NCI-H526 (cell line): Measurements from ENCODE around the gene GFM2.
"Not testable (repeated sequence)": the region's sequence is repeated elsewhere in the genome, so short reads cannot be mapped to it uniquely, and the experiment has no call there.

Source experiments
- DNase-seq, 2 experiments: peaks; one replicate each; lab custom pipeline; 2025; lab: John Stamatoyannopoulos, UW

GFM2 gene, protein sequence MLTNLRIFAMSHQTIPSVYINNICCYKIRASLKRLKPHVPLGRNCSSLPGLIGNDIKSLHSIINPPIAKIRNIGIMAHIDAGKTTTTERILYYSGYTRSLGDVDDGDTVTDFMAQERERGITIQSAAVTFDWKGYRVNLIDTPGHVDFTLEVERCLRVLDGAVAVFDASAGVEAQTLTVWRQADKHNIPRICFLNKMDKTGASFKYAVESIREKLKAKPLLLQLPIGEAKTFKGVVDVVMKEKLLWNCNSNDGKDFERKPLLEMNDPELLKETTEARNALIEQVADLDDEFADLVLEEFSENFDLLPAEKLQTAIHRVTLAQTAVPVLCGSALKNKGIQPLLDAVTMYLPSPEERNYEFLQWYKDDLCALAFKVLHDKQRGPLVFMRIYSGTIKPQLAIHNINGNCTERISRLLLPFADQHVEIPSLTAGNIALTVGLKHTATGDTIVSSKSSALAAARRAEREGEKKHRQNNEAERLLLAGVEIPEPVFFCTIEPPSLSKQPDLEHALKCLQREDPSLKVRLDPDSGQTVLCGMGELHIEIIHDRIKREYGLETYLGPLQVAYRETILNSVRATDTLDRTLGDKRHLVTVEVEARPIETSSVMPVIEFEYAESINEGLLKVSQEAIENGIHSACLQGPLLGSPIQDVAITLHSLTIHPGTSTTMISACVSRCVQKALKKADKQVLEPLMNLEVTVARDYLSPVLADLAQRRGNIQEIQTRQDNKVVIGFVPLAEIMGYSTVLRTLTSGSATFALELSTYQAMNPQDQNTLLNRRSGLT

DNA sequence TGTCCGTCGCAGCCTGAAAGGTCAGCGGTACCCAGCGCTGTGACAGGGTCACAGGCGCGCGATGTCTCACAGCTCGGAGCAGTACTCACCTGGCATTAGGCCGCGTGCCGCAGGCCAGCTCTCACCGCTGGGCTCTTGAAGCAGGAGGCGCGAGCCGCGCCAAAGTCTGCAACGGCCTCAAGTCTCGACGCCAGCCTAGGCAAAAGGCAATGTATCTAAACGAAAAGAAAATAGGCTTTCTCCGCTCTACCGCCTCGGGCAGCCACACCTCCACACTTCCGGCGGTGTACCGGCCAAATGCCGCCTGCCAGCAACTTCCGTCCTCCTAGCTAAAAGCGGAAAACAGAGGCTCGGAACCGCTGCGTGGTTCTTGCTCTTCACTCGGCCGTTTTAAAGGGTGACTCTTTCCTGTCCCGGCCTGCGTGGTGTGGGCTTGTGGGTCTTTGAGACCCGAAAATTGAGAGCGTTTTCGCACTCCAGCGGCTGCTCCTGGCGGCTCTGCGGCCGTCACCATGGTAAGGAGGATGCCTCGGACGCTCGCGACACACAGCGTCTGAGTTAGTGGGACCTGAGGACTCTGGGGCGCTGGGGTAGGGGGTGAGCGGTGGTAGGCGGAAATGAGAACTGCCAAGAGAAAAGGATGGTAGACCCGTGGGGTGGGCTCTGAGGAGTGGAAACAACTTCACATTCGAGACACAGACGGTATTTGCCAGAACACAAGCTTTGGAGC is at the start of gene GFM2, which contains the start of gene NSA2:
Gene GFM2 (minus strand): TSS at position 269 of the 730 bp plus-strand sequence. CDS start 3,375 bp downstream, outside the sequence.
Gene NSA2 (plus strand): TSS at position 401 of the 730 bp plus-strand sequence. CDS start 112 bp downstream, at position 513.
- DNase-seq, result peak; percentile 75 to 92

DNA sequence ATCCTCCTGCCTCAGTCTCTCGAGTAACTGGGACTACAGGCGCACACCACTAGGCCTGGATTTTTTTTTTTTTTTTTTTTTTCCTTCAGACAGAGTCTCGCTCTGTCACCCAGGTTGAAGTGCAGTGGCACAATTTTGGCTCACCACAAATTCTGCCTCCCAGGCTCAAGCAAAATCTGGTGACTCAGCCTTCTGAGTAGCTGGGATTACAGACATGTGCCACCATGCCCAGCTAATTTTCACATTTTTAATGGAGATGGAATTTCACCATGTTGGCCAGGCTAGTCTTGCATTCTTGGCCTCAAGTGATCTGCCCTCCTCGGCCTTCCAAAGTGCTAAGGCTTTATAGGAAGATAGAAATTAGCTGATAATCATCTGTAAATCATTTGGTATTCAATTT is 44.0 kb upstream of the GFM2 start:
- no peak for DNase-seq

DNA sequence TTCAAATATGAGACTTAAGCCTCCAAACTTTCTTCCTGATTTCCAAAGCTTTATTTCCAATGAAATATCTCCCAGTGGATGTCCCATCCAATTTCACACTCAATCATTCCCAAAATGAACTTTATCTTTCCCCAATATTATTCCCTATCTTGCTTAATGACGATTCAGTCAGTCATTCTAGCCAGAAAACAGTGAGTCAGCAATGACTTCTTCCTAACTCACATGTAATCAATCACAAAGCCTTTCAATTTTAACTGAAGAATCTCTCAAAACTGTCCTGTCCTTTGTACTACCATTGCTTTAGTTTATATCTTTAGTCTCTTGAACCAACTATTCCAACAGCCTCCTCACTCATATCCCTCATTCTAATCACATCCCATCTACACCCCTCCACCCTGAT is 35.0 kb upstream of the GFM2 start:
- no peak for DNase-seq

DNA sequence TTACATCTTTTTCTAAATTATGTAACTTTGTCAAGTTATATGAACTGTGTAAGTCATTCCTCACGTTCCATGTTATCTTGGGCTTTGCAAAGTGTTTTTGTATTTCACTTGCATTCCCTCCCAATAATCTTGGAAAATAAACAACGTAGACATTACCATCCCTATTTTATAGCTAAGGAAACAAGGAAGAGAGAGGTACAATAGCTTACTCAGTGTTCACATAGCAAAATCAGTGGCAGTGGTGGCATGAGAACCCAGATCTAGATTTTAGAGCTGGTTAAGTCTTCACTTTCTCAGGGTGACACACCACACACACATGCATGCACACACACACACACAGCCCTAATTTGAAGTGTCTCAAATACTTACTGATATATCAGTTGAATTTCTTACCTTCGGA is 34.3 kb upstream of the GFM2 start:
- no peak for DNase-seq

DNA sequence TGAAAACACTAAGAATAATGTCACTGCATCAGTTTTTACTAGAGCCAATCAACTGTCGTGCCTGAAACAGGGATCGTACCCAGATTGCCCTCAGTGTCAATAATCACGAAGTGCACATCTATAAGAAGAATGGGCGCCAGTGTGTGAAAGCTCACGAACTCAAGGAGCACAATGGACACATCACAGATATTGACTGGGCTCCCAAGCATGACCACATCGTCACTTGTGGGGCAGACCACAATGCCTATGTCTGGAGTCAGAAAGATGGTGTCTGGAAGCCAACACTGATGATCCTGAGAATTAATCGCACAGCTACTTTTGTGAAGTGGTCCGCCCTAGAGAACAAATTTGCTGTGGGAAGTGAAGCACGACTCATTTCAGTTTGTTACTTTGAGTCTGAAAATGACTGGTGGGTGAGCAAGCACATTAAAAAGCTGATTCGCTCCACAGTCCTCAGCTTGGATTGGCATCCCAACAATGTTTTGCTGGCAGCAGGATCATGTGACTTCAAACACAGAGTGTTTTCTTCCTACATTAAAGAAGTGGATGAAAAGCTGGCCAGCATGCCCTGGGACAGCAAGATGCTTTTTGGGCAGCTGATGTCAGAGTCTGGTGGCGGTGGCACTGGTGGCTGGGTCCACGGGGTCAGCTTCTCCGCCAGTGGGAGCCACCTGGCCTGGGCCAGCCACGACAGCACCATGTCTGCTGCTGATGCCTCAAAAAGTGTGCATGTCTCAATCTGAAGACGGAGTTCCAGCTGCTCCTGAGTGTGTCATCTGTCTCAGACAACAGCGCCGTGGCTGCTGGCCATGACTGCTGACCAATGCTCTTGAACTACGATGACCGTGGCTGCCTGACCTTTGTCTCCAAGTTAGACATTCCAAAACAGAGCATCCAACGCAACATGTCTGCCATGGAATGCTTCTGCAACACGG is 32.3 kb upstream of the GFM2 start:
- no peak for DNase-seq

DNA sequence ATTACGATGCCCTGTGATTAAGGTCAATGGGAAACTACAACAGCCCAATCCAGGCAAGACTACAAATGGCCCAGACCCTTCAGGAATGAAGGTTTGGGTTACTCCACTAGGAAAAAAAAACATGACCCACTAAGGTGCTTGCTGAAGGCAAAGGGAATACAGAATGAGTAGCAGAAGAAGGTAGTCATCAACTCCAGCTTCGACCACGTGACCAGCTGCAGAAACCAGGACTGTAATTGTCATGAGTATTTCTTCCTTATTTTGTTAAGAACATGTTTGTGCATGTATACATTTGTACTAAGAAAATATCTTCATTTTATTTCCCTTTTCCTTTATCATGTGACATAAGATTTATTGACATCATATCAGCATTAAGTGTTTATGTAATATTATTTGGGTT is 24.8 kb upstream of the GFM2 start:
- DNase-seq, result not testable (repeated sequence)

DNA sequence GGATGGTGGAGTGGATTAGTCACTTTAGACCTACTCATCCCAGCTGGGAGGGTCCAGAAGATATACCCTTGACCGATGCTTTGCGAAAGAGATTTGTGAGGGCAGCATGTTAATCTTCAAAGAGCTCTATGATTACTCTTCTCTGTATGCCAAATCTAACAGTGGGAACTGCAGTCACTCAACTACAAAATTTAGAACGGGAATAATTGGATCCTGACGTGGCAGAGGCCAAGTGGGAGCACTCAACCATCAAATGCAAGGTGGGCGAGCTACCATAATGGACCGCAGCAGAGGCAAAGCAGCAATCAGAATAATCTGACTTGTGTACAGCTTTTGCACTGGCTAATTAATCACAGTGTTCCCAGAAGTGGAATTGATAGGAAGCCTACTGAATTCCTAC is 20.5 kb upstream of the GFM2 start:
- DNase-seq, result no peak

DNA sequence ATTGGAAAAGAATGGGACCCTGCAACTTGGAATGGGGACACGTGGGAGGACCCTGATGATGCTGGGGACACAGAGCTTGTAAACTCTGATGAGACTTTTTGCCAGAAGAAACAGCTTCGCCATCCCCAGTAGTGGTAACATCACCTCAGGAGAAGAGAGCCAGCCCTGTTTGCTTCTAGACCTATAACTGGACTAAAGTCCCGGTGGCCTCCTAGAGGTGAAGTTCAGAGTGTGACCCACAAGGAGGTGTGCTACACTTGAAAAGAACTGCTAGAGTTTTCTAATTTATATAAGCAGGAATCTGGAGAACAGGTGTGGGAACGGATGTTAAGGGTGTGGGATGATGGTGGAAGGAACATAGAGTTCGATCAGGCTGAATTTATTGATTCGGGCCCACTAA is 19.9 kb upstream of the GFM2 start:
- DNase-seq, result no peak

DNA sequence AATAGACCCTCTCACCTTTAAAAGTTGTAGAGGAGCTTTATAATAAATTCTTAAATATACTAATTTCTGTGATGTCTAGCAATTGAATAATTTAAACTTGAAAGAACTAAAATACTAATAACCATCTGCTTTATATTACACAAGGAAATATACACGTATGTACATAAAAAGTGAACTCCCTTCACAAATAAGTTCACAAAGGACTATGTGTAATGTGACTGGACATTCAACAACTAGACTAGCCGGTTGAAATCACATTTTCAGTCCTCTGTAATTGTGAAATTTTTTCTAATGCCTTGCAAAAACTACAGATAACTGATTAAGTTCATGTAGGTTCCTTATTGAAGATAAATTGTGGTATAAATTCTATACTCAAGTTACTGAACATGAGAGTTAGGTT is 11.7 kb upstream of the GFM2 start:
- no peak for DNase-seq

DNA sequence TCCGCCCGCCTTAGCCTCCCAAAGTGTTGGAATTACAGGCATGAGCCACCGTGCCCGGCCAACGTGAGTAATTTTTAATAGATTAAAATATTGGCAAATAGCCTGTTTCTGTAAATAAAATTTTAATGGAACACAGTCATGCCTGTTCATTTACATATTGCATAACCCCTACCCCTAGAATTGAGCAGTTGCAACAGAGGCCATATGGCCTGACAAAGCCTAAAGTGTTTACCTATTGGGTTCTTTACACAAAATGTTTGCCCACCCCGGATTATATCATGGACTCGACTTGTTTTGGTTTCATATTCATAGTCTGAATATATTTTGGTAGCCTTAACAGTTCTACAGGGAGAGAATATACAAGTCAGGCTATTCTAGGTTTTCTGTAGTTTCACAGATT is 5.4 kb upstream of the GFM2 start:
- DNase-seq, result no peak

DNA sequence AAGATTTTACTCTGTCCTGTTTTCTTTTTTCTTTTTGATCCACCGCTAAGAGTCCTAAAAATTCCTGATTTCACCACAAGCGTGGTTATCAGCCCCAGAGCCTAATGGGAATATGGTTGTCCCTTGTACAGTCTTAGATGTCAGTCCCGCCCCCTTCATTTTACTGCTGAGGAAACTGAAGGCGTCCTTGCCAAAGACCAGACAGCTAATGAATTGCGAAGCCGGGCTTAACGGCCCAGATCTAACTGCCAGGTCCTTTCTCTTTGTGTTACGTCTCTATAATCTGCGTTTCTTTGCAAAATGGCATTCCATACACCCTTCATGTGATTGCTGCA is 629 bp upstream of the GFM2 start:
- DNase-seq, result peak in 1 of 2 experiments; percentile 45

DNA sequence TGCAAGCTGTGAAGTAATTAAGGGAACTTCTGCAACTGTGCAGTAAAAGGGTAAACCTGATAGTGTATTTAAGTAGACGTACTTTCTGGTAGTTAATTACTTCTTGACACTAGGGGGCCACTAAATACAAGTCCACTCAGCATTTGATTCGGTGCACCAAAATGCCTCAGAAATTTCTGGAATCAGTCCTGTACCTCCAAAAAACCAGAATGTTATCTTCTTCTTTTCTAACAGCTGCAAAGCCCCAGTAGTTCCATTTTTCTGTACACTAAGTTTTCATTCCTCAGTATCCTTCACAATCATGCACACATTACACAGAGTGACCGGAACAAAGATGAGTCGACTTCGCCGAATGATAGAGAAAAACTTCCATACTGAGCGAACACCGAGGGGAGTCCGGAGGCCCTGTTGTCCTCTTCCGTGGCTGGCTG is 484 bp downstream of the GFM2 start:
- DNase-seq, result peak; percentile 31 to 38

DNA sequence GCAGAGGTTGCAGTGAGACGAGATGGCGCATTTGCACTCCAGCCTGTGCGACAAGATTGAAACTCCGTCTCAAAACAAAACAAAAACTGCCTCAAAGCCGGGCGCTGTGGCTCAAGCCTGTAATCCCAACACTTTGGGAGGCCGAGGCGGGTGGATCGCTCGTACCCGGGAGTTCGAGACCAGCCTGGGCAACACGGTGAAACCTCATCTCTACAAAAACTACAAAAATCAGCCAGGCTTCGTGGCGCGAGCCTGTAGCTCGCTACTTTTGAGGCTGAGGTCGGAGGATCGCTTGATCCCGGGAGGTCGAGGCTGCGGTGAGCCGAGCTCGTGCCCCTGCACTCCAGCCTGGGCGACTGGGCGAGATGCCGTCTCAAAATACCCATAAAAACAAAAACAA is 988 bp downstream of the GFM2 start:
- no peak for DNase-seq

DNA sequence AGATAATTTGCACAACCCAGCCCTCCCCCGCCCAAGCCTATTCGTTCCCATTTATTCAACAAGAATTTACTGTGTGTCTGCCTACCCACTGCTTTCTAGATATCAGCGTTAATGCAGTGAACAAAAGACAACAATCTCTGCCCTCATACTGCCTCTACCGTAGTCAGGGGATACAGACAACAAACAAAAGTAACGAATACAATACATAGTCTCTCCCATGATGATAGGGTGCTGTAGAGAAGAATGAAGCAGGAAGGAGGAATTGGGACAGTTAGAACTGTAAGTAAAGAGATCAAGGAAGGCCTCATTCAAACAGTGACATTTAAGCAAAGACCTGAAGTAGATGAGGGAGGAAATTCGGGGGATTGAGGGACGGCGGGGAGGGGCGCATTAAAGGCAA is 1.7 kb downstream of the GFM2 start:
- no peak for DNase-seq

DNA sequence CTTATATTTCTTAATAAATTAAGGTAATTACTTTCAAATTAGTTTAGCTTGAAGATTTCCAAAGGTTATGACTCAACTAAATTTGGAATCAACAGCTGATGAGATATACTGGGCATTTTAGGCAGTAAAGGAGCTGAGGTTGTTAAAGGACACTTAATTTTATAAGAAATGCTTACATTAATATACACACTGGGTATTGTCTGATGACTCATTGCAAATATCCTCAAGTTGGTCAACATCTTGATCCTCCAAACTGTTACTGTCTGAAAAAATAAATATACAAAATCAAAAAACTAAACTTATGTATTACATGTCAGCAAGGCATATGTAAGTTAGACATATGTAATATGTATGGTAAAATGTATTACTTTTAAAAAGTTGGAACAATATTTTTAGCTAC is 3.4 kb downstream of the GFM2 start:
- DNase-seq, result no peak

DNA sequence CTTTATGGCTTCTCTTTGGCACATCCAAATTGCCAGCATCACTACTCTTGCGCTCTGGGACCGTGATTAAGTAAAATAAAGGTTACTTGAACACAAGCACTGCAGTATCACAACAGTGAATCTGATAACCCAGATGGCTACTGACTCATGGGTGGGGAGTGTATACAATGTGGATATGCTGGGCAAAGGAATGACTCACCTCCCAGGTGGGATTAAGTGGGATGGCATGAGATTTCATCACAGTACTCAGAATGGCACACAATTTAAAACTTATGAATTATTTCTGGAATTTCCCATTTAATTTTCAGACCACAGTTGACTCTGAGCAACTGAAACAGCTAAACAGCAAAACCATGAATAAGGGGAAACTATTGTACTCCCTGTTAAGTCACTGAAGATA is 4.3 kb downstream of the GFM2 start:
- no peak for DNase-seq

DNA sequence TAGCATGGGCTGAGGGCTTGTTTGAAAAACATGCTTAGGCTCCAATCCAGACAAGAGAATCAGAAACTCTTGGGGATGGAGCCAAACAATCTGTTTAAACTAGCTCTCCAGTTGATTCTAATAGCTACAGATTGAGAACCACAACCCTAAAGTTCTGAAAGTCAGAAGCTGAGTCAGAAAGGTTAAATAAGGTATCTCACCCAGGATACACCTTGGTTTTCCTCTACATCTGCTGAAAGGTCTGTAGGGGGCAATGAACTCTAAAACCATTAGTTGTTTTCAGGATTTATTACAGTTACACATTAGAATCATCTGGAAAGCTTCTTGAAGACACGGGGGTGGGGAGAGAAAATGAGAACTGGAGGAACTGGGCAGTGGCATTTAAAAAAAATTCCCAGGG is 5.7 kb downstream of the GFM2 start:
- DNase-seq, result no peak

DNA sequence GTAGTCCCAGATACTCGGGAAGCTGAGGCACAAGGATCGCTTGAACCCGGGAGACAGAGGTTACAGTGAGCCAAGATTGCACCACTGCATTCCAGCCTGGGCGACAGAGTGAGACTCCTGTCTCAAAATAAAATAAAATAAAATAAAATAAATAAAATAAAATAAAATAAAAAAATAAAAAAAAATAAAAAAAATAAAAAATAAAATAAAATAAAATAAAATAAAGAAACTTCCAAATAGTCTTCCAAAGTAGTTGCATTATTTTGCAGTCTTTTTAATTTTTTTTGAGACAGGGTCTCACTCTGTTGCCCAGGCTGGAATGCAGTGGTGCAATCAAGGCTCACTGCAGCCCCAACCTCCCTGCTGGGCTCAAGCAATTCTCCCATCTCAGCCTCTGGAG is 18.2 kb downstream of the GFM2 start:
- DNase-seq, result not testable (repeated sequence)

DNA sequence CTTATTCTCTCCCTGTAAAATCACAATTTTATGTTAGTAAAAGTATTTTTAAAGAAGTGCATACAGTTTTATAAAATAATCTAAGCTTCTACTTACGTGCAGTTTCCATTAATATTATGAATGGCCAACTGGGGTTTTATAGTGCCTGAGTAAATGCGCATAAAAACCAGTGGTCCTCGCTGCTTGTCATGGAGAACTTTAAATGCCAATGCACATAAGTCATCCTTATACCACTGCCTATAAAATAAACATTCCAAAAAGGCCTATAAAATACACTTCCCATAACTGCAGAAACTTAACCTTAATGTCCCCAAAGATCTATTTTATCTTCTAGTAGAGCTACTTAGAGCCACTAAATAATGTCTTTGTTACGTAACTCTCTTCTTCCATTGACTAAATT is 28.5 kb downstream of the GFM2 start:
- no peak for DNase-seq

DNA sequence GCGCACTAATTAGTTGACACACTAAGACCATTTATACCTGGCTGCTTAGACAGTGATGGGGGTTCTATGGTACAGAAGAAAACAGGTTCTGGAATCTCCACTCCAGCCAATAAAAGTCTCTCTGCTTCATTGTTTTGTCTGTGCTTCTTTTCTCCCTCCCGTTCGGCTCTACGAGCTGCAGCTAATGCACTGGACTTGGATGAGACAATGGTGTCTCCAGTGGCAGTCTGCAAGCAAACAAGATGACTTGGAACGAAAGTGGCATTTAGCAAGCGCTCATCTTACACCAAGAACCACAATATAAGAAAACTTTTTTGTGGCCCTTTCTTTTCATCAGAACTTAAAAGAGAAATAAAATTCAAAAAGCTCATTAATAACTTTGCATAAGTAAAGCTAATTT is 30.2 kb downstream of the GFM2 start:
- DNase-seq, result no peak

DNA sequence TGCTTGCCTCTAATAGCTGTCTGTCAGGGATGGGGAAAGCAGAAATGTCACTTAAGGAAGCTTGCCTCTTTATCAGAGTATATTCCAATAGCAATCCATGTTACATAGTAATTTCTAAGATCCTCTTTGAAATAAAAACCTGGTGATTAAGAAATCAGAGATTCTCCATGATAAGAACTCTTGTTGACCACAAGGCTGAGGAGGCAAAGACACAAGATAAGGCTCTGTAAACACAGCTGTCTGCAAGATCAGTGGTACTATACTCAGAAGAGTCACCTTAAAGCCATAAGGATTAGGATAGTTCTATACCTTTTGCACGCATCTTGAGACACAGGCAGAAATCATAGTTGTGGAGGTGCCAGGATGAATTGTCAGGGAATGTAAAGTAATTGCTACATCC is 41.6 kb downstream of the GFM2 start:
- no peak for DNase-seq

DNA sequence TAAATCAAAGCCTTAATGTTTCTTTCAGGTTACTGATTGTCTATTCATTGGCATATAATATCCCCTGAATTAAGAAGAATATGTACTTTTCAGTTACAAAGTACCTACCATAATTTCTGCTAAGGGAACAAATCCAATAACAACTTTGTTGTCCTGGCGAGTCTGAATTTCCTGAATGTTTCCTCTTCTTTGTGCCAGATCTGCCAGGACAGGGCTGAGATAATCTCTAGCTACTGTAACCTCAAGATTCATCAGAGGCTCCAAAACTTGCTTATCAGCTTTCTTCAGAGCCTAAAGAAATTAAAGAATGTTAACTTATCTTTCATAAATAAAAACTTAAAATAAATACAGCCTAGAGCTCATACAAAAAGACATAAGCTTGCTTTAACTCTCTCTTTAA is 44.6 kb downstream of the GFM2 start:
- no peak for DNase-seq
